ENCODE measurements around the gene GRIK3.

The GRIK3 gene

DNA sequence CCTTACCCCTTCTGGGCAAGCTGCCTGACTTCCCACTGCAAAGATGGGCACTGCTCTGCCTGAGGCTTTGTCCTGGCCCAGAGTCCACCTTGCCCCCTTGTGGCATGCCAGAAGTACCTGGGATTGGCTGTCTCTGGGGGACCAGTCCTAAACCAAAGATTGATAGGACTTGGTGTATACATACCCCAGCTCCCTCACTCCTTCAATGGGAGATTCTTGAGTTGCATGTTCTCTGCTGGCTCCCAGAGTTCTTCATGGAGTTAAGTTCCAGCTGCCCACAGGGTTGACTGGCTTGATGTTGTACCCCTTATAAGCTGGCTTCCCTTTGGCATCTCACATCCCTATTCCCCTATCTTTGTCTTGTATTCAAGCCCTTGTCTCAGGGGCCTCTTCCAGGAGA, 244.8 kb downstream of the GRIK3 start:
- in situ Hi-C loops (cut with HindIII; ENCODE audit: low sequenced_read_pairs) = no loop called here
- H3K4me3 ChIP-seq (ENCODE audit: low read depth, low read length) = no peak overlapping the region
- TF ChIP-seq, protein P1, sequence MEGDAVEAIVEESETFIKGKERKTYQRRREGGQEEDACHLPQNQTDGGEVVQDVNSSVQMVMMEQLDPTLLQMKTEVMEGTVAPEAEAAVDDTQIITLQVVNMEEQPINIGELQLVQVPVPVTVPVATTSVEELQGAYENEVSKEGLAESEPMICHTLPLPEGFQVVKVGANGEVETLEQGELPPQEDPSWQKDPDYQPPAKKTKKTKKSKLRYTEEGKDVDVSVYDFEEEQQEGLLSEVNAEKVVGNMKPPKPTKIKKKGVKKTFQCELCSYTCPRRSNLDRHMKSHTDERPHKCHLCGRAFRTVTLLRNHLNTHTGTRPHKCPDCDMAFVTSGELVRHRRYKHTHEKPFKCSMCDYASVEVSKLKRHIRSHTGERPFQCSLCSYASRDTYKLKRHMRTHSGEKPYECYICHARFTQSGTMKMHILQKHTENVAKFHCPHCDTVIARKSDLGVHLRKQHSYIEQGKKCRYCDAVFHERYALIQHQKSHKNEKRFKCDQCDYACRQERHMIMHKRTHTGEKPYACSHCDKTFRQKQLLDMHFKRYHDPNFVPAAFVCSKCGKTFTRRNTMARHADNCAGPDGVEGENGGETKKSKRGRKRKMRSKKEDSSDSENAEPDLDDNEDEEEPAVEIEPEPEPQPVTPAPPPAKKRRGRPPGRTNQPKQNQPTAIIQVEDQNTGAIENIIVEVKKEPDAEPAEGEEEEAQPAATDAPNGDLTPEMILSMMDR (IDR thresholded peaks at IDR 0.05; ENCODE audit: low read depth, low read length) = no peak
- DNase-seq (ENCODE audit: low read depth, low spot score) = no peak

DNA sequence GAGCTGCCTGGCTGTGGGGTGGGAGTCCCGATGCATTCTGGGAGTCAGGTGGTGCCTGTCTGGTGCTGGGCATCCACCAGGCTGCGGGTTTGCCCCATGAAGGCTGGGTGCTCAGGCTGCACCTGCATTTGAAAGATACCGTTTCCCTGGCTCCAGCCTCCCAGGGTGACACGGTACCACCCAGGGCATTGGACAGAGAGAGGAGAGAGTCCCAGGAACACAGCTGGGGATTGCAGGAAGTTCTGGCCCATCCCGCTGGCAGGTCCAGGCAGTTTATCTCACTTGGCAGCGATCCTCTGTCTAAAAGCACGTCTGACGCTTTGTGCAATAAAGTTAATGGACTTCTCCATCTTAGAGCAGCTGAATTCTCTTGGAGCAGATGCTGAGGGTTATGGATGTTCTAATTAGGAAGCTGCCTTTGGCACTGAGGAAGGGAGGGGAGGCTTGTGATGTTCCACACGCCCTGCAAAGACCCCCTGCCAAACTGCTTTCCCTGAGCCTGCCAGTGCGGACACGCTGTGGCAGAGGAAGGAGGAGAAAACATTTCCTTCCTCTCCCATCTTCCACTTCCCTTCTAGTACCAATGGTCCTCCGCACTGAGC, 246.9 kb downstream of the GRIK3 start:
- no peak overlapping the region for H3K4me3 ChIP-seq (ENCODE audit: low read depth, low read length)
- DNase-seq (ENCODE audit: low read depth, low spot score) = no peak
- TF ChIP-seq, protein P1 (IDR thresholded peaks at IDR 0.05; ENCODE audit: low read depth, low read length) = no peak
- in situ Hi-C loops (cut with HindIII; ENCODE audit: low sequenced_read_pairs) = no loop called here

- H3K4me3 ChIP-seq (ENCODE audit: low read depth, low read length) = no peak overlapping the region
- TF ChIP-seq, protein P1 (IDR thresholded peaks at IDR 0.05; ENCODE audit: low read depth, low read length) = no peak
- in situ Hi-C loops (cut with HindIII; ENCODE audit: low sequenced_read_pairs) = no loop called here
- no peak for DNase-seq (ENCODE audit: low read depth, low spot score)
Measured at GRCh38 chr1:36786425-36786824, 247.9 kb downstream of the GRIK3 start.

DNA sequence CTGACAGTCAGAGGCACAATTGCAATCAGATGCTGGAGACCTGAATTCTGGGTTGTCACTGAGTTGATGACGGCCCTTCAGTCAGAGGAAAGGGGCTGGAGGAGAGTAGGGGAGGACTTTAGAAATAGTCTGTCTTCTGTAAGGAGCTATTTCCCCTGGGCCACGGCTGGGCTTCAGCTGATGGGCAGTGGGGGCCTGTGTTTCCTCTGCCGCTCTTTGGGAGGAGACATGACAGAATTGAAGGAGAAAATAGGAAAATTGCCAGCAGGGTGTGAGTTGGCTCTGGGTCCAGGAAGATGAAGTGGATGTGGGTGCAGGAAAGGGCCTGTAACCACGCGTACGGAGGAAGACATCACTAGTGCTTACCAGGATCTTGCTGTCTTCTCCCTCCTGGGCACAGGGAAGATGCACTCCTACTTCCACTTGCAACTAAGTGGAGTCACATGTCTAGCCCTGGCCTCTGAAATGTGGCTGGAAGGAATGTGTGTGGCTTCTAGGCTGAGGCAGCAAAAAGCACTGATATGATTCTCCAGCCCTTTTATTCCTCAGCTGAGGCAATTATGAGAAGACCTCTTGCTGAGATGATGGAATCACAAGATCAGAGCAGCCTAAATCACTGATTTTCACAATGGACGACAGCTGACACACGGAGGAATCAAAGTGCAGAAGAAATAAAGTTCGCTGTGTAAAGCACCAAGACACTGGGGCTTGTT, 250.0 kb downstream of the GRIK3 start:
- in situ Hi-C loops (cut with HindIII; ENCODE audit: low sequenced_read_pairs) = no loop called here
- TF ChIP-seq, protein P1 (IDR thresholded peaks at IDR 0.05; ENCODE audit: low read depth, low read length) = no peak
- no peak overlapping the region for H3K4me3 ChIP-seq (ENCODE audit: low read depth, low read length)
- DNase-seq (ENCODE audit: low read depth, low spot score) = no peak

DNA sequence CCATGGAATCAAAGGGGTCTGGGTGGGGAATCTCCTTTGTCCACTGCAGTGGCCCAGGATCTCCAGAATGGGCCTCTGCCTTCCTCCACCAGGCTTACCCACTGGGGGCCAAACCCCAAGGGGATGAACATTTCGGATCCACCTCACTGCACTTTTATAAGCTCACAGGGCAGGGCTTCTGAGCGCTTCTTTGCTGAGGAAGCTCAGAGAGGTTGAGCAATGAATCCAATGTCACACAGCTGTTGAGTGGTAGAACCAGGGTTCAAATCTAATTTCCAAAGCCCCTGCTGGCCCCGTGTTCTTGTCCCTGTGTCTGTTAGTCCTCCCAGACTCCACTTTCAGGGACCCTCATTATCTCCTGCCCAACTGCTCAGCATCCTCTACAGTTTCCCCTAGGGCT, 250.8 kb downstream of the GRIK3 start:
- H3K4me3 ChIP-seq (ENCODE audit: low read depth, low read length) = no peak overlapping the region
- DNase-seq (ENCODE audit: low read depth, low spot score) = no peak
- in situ Hi-C loops (cut with HindIII; ENCODE audit: low sequenced_read_pairs) = no loop called here
- TF ChIP-seq, protein P1 (IDR thresholded peaks at IDR 0.05; ENCODE audit: low read depth, low read length) = no peak

DNA sequence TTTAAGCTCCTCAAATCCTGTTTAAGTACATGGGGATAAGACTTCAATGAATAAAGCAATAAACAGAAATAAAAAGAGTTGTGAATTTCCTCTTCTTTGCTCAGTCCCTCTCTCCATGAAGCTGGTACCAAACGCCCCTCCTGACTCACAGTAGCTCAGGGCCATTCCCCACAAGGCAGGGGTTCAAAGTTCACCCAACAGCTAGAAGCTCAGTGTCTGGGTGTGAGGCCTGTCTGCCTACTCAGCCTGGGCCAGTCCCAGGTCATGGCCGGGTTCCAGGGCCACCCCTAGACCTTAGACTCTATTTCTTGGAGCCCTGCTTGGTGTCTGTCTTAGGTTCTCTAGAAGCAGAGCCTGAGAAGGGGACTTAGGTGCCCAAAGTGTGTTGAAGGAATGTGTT, 251.5 kb downstream of the GRIK3 start:
- in situ Hi-C loops (cut with HindIII; ENCODE audit: low sequenced_read_pairs) = no loop called here

More for the DNA sequence above, 251.5 kb downstream of the GRIK3 start:
- TF ChIP-seq, protein P1 (IDR thresholded peaks at IDR 0.05; ENCODE audit: low read depth, low read length) = no peak
- H3K4me3 ChIP-seq (ENCODE audit: low read depth, low read length) = no peak overlapping the region
- DNase-seq (ENCODE audit: low read depth, low spot score) = no peak
